COLO829 (cell line): ENCODE results near the gene APCDD1.
"Not testable (repeated sequence)": the region's sequence is repeated elsewhere in the genome, so short reads cannot be mapped to it uniquely, and the experiment has no call there.

Experiments used
- DNase-seq: peaks from one replicate; pipeline ENCODE4 v3.0.0; 2012; ENCODE audit warnings: low spot score

The APCDD1 gene

GRCh38 chr18:10495936-10496335, 41.5 kb downstream of the APCDD1 start:
- DNase-seq, result no peak

DNA sequence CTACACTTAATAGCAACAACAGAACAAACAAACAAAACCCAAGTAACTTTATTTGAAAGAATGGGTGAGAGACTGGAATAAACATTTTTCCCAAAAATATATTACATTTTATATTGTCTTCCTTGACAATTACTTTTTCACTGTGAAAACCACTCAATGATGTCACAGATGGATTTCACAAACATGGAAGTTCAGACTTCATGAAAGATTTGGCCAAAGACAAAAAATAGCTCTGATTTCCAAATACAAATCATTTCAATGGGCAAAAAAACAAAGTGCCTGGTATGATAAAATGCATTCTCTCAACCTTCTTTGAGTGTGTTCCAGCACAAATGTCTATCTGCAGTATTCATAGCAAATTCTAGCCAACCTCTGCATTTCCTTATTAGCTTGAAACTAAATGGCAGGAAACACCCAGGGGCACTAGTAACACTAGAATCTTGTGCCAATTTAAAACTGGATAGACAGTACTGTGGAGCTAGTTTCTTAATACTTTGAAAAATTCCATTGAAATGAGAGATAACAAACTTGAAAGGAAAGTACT, 42.8 kb downstream of the APCDD1 start:
- no peak for DNase-seq

DNA sequence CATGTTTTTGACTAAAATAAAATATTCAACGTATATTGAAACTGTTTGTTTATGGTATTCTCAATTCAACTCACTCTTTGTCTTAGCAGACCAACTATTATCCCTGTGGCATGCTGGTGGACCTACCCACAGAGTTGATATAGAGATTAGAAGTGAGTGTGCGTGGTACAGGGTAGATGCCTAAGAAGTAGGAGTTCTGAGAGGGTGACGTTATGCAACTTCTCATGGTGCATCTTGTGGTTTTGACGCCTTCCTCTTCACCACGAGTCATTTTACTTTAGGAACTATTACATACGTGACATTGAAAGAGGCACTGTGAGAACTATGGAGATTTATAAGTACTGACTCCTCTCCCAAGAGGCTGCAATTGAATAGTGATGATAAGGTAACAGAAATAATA, 44.8 kb downstream of the APCDD1 start:
- DNase-seq, result no peak

GRCh38 chr18:10500038-10500437, 45.6 kb downstream of the APCDD1 start:
- no peak for DNase-seq

- no peak for DNase-seq
These were observed 50.3 kb downstream of the APCDD1 start for GRCh38 chr18:10504723-10505122.

DNA sequence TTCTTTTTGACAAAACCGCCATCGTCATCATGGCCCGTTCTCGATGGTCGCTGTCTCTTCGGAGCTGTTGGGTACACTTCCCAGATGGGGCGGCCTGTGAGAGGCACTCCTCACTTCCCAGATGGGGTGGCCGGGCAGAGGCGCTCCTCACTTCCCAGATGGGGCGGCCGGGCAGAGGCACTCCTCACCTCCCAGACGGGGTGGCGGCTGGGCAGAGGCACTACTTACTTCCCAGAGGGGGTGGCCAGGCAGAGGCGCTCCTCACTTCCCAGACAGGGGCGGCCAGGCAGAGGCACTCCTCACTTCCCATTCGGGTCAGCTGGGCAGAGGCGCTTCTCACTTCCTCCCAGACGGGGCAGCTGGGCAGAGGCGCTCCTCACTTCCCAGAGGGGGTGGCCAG, 51.5 kb downstream of the APCDD1 start:
- DNase-seq, result not testable (repeated sequence)

DNA sequence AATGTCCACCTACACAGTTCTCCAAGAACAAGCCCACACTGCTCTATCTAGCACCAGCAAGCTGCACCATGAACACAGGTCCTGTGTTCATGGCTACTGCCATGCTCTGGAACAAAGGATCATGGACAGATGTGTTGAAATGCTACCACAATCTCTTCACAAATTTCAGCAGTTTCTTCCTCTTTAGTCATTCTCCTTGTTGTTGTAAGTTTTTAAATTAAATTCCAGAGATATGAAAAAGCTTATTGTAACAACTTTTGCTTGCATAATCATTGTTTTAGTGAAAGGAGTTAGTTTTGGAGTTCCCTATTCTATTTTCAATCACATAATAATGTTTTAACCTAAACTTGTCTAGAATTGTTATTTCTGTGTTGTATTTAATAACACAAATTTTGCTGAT, 54.2 kb downstream of the APCDD1 start:
- DNase-seq, result no peak

GRCh38 chr18:10511236-10511635, 56.8 kb downstream of the APCDD1 start:
- no peak for DNase-seq

GRCh38 chr18:10514082-10514481, 59.6 kb downstream of the APCDD1 start:
- DNase-seq, result no peak

DNA sequence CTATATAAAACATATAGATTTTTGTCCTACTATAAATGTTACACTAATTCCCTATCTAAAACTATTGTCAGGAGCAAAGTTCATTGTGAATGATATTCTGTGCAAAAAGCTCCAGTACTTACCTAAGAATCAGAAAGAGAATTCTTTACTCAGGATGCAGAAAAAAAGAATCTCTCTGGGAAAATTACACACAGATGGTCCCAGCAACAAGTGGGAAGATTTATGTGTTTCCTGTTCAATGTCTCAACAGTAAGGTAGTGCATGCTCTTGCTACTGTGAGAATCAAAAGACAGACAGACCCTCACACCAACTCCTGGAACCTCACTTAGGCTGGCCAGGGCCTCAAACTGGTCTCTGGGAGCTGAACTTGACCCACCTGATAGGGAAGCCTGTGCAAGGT, 60.2 kb downstream of the APCDD1 start:
- DNase-seq, result no peak

DNA sequence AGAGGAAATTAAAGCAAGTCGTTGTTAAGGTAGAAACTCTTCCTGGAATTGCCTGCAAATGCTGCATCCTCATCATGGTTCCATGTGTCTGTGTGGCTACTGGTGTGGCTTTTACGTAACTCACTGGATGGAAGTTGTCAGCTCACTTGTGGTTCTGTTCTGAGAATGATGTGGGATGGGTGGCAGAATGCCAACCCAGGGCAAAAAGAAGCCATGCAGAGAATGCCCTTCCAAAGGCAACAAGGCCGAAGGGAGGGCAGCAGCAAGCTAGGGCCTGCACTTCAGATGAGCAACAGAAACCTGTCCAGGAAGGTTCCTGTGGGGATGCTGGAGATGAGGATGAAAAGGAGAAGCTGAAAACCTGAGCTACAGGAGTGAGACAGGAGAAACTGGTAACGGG, 61.0 kb downstream of the APCDD1 start:
- DNase-seq, result no peak

GRCh38 chr18:10516078-10516477, 61.6 kb downstream of the APCDD1 start:
- DNase-seq, result no peak

GRCh38 chr18:10518595-10519255, 64.3 kb downstream of the APCDD1 start:
- no peak for DNase-seq

DNA sequence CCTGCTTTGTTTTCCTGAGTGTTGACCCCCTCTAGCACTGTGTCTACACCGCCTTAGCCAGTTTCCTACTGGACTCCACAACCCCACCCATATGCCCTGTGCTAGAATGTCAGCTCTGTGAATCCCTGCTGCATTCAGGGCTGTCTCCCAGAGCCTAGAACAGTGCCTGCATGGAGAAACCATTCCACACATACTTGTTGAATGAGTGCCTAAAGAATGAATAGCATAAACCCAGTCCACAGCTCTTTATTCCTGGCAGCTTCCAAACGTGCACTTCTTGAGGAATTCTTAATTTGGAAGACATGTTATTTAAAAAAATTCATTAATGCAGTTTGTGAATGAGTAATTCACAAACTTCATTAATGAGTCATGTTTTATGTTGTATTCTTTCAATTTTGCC, 64.9 kb downstream of the APCDD1 start:
- no peak for DNase-seq

GRCh38 chr18:10519999-10520935, 65.8 kb downstream of the APCDD1 start:
- DNase-seq, result peak; percentile 89

DNA sequence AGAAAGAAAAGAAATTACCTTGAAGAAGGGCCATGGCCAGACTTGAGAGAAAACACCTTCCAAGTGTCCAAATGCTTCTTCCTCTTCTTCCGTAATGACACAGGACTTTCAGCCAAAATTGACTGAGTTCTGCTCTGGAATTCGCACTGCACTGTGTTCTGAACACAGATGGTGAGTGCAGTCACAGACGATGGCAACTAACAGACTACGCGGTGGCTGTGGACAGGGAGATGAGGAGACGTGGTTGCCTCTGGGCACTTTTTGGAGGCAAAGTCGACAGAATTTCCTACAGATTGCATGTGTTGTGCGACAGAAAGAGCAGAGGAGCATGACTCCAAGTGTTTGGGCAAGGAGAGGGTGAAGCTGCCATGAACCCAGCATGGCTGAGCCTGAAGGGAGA, 67.1 kb downstream of the APCDD1 start:
- DNase-seq, result no peak

DNA sequence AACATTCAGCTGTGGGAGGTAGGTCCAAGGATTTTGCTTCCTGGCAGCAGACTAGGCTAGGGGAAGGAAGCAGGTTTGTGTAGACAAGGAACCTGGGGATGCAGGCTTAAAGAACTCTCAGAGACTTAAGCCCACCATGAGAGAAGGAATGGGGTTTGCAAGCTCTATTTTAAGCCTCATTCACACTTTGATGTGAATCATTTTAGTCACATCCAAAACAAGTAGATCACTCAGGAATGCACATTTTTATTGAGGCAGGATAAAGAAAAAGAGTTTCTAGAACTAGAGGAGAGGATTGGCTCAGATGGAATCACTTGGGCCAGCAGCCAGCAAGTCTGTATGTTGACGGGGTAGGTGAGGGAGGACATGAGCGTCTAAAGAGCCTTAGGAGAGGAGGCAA, 68.1 kb downstream of the APCDD1 start:
- no peak for DNase-seq

- DNase-seq, result no peak
These were observed 69.1 kb downstream of the APCDD1 start for GRCh38 chr18:10523544-10523943.

DNA sequence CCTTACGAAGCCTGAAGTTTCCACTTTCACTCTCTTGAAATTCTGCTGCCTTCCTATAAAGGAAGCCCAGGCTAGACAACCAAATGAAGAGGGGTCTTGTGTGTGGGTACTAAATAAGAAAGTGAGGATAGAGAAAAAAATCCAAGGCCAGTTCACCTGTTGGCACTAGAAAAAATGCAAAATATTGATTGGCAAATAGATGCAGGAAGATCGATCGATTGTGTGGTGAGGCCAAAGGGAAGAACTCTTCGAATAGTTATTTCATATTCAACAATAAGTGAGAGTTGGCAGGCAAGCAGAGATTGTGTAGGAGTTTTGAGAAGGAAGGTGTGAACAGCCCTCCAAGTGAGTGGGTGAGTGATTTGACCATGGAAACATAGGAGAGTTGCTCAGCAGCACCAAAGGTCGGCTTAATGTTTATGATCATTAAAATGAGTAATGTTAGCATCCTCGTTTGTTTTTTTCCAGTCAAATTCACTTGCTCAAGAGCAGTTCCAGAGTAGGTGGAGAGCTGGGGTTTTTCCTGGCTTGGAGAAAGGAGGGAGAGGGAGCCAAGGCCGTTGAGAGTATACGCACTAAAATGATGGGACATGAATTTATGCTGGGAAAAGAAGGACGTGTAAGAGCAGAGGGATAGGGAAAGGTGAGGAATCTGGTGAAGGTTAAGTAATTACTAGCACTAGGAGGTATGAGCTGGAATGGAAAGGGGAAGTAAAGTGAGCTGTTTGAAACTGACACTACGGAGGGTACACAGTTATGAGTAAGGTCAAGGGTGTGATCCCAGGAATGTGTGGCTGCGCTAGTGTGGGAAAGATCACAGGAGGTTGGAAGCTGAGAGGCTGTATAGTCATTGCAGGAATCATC, 70.3 kb downstream of the APCDD1 start:
- DNase-seq, result no peak

GRCh38 chr18:10525371-10525691, 70.9 kb downstream of the APCDD1 start:
- no peak for DNase-seq

DNA sequence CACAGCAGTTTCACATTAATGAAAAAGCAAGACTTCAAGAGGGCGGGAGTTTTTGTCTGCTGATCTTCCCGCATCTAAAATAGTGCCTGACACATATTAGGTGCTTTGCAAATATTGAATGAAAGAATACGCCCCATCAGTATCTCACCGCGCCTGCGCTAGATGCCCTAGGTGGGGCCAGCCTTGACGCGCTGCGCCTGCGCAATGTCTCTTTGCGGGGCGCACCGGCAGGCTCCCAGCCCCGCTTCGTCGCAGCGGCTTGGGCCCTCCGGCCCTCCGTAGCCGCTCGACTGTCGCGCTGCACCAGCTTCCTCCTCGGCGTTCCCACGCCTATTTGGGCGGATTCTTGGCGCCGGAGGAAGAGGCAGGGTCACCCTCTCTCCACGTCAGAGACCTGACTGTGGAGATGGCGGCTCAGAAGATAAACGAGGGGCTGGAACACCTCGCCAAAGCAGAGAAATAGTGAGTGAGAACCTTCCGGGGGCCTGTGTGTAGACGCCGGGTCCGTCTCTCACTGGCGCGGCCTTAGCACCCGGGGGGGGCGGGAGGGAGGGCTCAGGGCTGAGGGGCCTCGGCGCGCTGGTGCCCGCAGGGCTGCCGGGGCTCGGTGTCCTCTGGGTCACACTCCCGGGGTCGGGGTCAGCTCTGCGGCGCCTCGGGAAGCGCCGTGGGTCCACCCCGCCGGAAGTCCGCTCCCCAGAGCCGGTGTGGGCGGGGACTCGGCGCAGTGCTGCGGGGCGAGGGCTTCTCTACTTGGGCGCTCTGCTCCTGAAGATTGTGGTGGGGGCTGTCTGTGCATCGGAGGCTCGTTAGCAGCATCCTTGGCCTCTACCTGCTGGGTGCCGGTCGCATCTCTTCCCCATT, 71.5 kb downstream of the APCDD1 start, which contains the start of gene NAPG:
NAPG (plus strand) TSS at position 331 of the 864 bp plus-strand sequence; CDS start at position 407, 76 bp downstream.
- peak; percentile 91 for DNase-seq
